Measurements from ENCODE around the gene ATF3.

The ATF3 gene

DNA sequence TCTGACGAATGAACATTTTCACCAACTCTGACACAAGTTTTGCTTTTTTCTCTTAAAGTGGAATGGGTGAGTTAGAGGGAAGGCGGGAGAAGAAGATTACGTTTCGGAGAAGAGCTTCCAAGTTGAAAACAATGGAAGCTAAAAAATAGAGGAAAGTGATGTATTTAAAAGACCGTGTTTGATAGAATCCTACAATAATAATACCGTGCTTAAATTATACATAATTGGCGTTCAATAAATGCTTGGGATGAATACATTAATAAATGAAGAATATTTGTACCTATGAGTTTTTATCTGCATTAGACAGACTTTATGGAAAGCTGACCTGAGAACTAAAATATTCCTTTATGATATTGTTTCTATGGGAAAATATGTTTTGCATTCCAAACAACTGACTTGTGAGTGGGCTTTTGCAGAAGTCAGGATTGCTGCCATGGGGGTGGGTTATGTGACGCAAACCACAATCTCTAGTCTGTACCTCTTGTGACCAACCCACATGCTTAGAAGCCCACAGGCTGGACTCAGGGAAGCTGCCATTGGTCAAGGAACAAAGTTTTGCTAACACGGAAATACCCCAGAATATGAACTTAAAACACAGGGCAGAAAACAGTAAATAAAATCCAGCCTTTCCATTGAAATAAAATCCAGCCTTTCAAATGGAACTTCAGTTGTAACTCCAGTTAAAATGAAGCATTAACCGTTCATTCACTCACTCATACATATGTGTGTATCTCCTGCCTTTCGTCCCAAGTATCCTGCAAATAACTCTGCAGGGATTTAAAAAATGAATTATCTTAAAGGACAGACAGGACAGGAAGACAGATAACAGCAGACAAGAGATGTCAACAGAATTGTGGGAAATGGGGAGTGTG, 21.3 kb upstream of the ATF3 start:
- Histone ChIP-seq H3K27me3 (ENCODE audit: control insufficient read depth, insufficient read depth, low read length) (no peaks in the 10 kb centered on the region), H3K27ac (ENCODE audit: low read depth, low read length) (no peak overlapping the region), H3K9ac (ENCODE audit: low read depth, low read length) (no peak overlapping the region), H3K4me3 (ENCODE audit: low read depth, low read length) (no peak overlapping the region), H3K9me3 (ENCODE audit: control insufficient read depth, insufficient read depth, low read length) (no peaks in the 10 kb centered on the region), H3K4me1 (ENCODE audit: control insufficient read depth, insufficient read depth, low read length) (peaks cover 16% of the 10 kb centered on the region), H3K36me3 (ENCODE audit: control insufficient read depth, insufficient read depth, low read length) (no peaks in the 10 kb centered on the region)

DNA sequence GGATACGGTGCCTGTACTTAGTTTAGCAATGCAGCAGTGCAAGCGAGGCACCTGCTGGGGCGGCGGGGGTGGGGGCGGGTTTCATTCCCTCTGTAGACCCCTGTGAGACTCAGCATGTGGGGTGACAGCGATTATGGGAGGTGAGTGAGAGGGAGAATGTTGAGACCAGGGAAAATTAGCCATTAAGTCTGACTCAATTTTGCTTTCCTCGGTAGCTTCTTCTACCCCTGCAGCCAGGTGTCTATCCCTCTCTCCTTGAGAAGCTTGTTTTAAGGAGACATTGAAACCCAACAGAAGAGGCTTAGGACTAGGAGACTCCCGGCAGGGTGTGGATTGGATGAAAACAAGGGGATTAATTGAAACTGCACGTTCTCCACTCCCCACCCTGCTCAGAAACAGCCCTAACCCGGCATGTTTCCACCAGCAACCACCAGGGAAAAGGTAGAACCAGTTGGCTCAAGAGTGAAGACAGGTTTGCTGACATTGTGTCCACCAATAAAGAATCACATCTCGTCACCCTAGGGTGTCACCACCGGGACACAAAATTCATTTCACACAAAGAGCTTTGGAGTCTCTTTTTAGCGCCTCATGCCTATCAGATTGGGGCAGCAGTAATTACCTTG, 20.6 kb upstream of the ATF3 start:
- Histone ChIP-seq H3K9me3 (ENCODE audit: control insufficient read depth, insufficient read depth, low read length) (no peaks in the 10 kb centered on the region), H3K27ac (ENCODE audit: low read depth, low read length) (no peak overlapping the region), H3K4me1 (ENCODE audit: control insufficient read depth, insufficient read depth, low read length) (peaks cover 16% of the 10 kb centered on the region), H3K4me3 (ENCODE audit: low read depth, low read length) (no peak overlapping the region), H3K36me3 (ENCODE audit: control insufficient read depth, insufficient read depth, low read length) (no peaks in the 10 kb centered on the region), H3K9ac (ENCODE audit: low read depth, low read length) (no peak overlapping the region), H3K27me3 (ENCODE audit: control insufficient read depth, insufficient read depth, low read length) (no peaks in the 10 kb centered on the region)

GRCh38 chr1:212589446-212589845, 19.1 kb upstream of the ATF3 start:
- no peaks in the 10 kb centered on the region for H3K9me3 ChIP-seq (ENCODE audit: control insufficient read depth, insufficient read depth, low read length)
- H3K4me1 ChIP-seq (ENCODE audit: control insufficient read depth, insufficient read depth, low read length): peaks cover 16% of the 10 kb centered on the region
- no peaks in the 10 kb centered on the region for H3K27me3 ChIP-seq (ENCODE audit: control insufficient read depth, insufficient read depth, low read length)
- H3K9ac ChIP-seq (ENCODE audit: low read depth, low read length): no peak overlapping the region
- H3K4me3 ChIP-seq (ENCODE audit: low read depth, low read length): no peak overlapping the region
- no peaks in the 10 kb centered on the region for H3K36me3 ChIP-seq (ENCODE audit: control insufficient read depth, insufficient read depth, low read length)
- H3K27ac ChIP-seq (ENCODE audit: low read depth, low read length): no peak overlapping the region

- Histone ChIP-seq H3K4me1 (ENCODE audit: control insufficient read depth, insufficient read depth, low read length) (peaks cover 21% of the 10 kb centered on the region), H3K9ac (ENCODE audit: low read depth, low read length) (no peak overlapping the region), H3K36me3 (ENCODE audit: control insufficient read depth, insufficient read depth, low read length) (no peaks in the 10 kb centered on the region), H3K27me3 (ENCODE audit: control insufficient read depth, insufficient read depth, low read length) (no peaks in the 10 kb centered on the region), H3K4me3 (ENCODE audit: low read depth, low read length) (no peak overlapping the region), H3K9me3 (ENCODE audit: control insufficient read depth, insufficient read depth, low read length) (no peaks in the 10 kb centered on the region), H3K27ac (ENCODE audit: low read depth, low read length) (no peak overlapping the region)
Measured at GRCh38 chr1:212591922-212592321, 16.6 kb upstream of the ATF3 start.

DNA sequence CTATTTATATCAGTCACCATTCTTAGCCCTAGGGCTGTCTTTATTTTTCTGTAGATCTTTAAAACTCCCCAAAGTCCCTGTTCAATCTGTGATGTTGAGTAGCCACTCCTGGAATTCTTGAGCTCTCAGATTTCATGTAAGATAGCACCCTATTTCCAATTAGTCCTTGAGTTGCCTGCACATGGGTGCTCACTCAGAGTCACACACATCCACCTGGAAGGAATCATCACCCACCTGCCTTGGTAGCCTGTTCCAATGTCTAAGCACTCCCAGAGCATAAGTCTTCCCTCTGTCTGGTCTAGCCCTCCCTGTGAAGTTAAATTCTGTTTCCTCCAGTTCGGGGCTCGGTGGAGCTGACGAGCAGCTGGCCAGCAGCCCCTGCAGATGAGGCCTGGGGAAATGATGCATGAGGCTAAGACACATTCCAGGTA, 14.7 kb upstream of the ATF3 start:
- Histone ChIP-seq H3K9me3 (ENCODE audit: control insufficient read depth, insufficient read depth, low read length) (no peaks in the 10 kb centered on the region), H3K27me3 (ENCODE audit: control insufficient read depth, insufficient read depth, low read length) (no peaks in the 10 kb centered on the region), H3K9ac (ENCODE audit: low read depth, low read length) (no peak overlapping the region), H3K27ac (ENCODE audit: low read depth, low read length) (no peak overlapping the region), H3K4me1 (ENCODE audit: control insufficient read depth, insufficient read depth, low read length) (peaks cover 9% of the 10 kb centered on the region), H3K4me3 (ENCODE audit: low read depth, low read length) (no peak overlapping the region), H3K36me3 (ENCODE audit: control insufficient read depth, insufficient read depth, low read length) (no peaks in the 10 kb centered on the region)

DNA sequence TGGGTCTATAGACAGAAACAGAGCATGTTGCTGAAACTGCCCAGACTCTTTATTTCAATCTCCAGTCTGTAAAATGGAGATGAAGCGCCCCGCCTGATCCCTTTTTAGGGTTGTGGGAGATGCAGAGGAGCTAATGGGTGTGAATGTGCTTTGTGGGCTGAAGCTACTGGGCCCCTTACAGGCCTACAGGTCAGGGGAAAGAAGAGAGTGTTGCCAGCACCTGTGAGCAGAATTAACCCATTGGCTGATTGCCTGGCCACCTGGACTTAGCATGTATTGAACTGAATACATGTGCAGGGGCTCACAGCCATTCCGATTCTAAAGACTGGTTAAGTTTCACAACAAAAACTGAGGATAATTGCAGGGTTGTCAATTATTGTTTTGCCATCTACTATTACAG, 13.9 kb upstream of the ATF3 start:
- Histone ChIP-seq H3K9me3 (ENCODE audit: control insufficient read depth, insufficient read depth, low read length) (no peaks in the 10 kb centered on the region), H3K27ac (ENCODE audit: low read depth, low read length) (no peak overlapping the region), H3K27me3 (ENCODE audit: control insufficient read depth, insufficient read depth, low read length) (no peaks in the 10 kb centered on the region), H3K9ac (ENCODE audit: low read depth, low read length) (no peak overlapping the region), H3K4me3 (ENCODE audit: low read depth, low read length) (no peak overlapping the region), H3K4me1 (ENCODE audit: control insufficient read depth, insufficient read depth, low read length) (peaks cover 9% of the 10 kb centered on the region), H3K36me3 (ENCODE audit: control insufficient read depth, insufficient read depth, low read length) (no peaks in the 10 kb centered on the region)

- Histone ChIP-seq H3K36me3 (ENCODE audit: control insufficient read depth, insufficient read depth, low read length) (no peaks in the 10 kb centered on the region), H3K27me3 (ENCODE audit: control insufficient read depth, insufficient read depth, low read length) (no peaks in the 10 kb centered on the region), H3K4me1 (ENCODE audit: control insufficient read depth, insufficient read depth, low read length) (peaks cover 9% of the 10 kb centered on the region), H3K9me3 (ENCODE audit: control insufficient read depth, insufficient read depth, low read length) (no peaks in the 10 kb centered on the region), H3K27ac (ENCODE audit: low read depth, low read length) (no peak overlapping the region), H3K4me3 (ENCODE audit: low read depth, low read length) (no peak overlapping the region), H3K9ac (ENCODE audit: low read depth, low read length) (no peak overlapping the region)
Measured at GRCh38 chr1:212595229-212595628, 13.3 kb upstream of the ATF3 start.

- no peaks in the 10 kb centered on the region for H3K36me3 ChIP-seq (ENCODE audit: control insufficient read depth, insufficient read depth, low read length)
- H3K27ac ChIP-seq (ENCODE audit: low read depth, low read length): peak overlapping the region; percentile 37
- peaks cover 9% of the 10 kb centered on the region for H3K4me1 ChIP-seq (ENCODE audit: control insufficient read depth, insufficient read depth, low read length)
- H3K4me3 ChIP-seq (ENCODE audit: low read depth, low read length): no peak overlapping the region
- 0 out of 2 replicates have a peak overlapping the region, but pooled peaks have one; percentile 7 for H3K9ac ChIP-seq (ENCODE audit: low read depth, low read length)
- no peaks in the 10 kb centered on the region for H3K27me3 ChIP-seq (ENCODE audit: control insufficient read depth, insufficient read depth, low read length)
- H3K9me3 ChIP-seq (ENCODE audit: control insufficient read depth, insufficient read depth, low read length): no peaks in the 10 kb centered on the region
Measured at GRCh38 chr1:212595787-212596714, 12.5 kb upstream of the ATF3 start.

DNA sequence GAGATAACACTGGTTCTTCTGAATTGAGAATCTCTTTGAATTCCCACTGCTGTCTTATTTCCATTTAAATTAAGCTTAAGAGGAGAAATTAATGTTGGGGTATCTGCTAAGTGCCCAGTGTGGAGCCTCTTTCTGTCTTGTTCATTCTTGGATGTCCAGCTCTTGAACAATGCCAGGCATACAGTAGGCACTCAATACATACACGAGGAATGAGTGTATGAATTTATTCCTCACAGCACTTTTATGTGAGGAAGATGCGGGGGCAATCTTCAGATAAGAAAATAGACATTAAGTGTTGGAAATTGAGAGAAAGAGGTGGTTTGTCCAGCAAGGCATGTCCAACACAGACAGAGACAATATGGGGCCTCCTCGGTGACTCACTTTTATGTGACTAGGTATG, 11.8 kb upstream of the ATF3 start:
- Histone ChIP-seq H3K9ac (ENCODE audit: low read depth, low read length) (no peak overlapping the region), H3K36me3 (ENCODE audit: control insufficient read depth, insufficient read depth, low read length) (no peaks in the 10 kb centered on the region), H3K27ac (ENCODE audit: low read depth, low read length) (peak overlapping the region; percentile 37), H3K9me3 (ENCODE audit: control insufficient read depth, insufficient read depth, low read length) (no peaks in the 10 kb centered on the region), H3K4me1 (ENCODE audit: control insufficient read depth, insufficient read depth, low read length) (peaks cover 9% of the 10 kb centered on the region), H3K4me3 (ENCODE audit: low read depth, low read length) (no peak overlapping the region), H3K27me3 (ENCODE audit: control insufficient read depth, insufficient read depth, low read length) (peaks cover under 1% of the 10 kb centered on the region; the same call in 1 of the 2 replicates)

DNA sequence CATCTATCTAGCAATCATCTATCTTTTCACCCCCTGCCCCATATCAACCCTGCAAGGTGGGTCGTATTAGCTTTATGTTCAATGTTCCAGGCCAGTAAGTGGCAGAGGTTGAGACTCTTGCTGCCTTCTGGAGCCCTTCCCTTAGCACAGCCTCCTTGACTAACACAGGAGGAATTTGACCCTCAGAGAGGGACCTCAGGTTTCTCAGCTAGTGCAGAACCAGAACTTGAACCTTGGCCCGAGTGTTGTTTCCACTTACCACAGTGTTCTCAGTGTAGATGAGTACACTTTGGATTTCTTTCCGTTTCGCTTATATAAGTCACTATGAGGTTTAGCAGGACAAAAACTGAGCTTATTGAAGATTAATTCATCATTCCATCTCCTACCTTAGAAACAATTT, 11.1 kb upstream of the ATF3 start:
- H3K27me3 ChIP-seq (ENCODE audit: control insufficient read depth, insufficient read depth, low read length): peaks cover 7% of the 10 kb centered on the region
- no peak overlapping the region for H3K9ac ChIP-seq (ENCODE audit: low read depth, low read length)
- H3K9me3 ChIP-seq (ENCODE audit: control insufficient read depth, insufficient read depth, low read length): no peaks in the 10 kb centered on the region
- H3K36me3 ChIP-seq (ENCODE audit: control insufficient read depth, insufficient read depth, low read length): no peaks in the 10 kb centered on the region
- H3K4me1 ChIP-seq (ENCODE audit: control insufficient read depth, insufficient read depth, low read length): peaks cover 9% of the 10 kb centered on the region
- H3K4me3 ChIP-seq (ENCODE audit: low read depth, low read length): no peak overlapping the region
- H3K27ac ChIP-seq (ENCODE audit: low read depth, low read length): no peak overlapping the region
